Measurements from ENCODE around the gene TEX22. TPM values are rescaled to one million over a fixed set of nuclear protein-coding genes. Genes with fewer than 3 reads are reported as not detected.
A peak's percentile ranks its signal among the peaks of the same experiment; 100 is the strongest.

Gene TEX22
- polyA plus RNA-seq, 3 donors = 0.93 to 1.3 (median 1.0) TPM

GRCh38 chr14:105436891-105437722 lies 38.8 kb downstream of the TEX22 start:
- DNase-seq (ENCODE audit: low read depth in 3 of 3, low spot score in 2 of 3) = no peak

- DNase-seq (ENCODE audit: low read depth in 3 of 3, low spot score in 2 of 3) = no peak
These were observed 39.6 kb downstream of the TEX22 start for GRCh38 chr14:105437723-105438500.

- DNase-seq (ENCODE audit: low read depth in 3 of 3, low spot score in 2 of 3) = no peak
These were observed 40.8 kb downstream of the TEX22 start for GRCh38 chr14:105439179-105439578.

- no peak for DNase-seq (ENCODE audit: low read depth in 3 of 3, low spot score in 2 of 3)
These were observed 41.6 kb downstream of the TEX22 start for GRCh38 chr14:105439710-105440553.

- DNase-seq (ENCODE audit: low read depth in 3 of 3, low spot score in 2 of 3) = no peak
These were observed 42.2 kb downstream of the TEX22 start for GRCh38 chr14:105440554-105440900.

GRCh38 chr14:105440992-105441391 lies 42.7 kb downstream of the TEX22 start:
- no peak for DNase-seq (ENCODE audit: low read depth in 3 of 3, low spot score in 2 of 3)

- DNase-seq (ENCODE audit: low read depth in 3 of 3, low spot score in 2 of 3) = no peak
These were observed 43.8 kb downstream of the TEX22 start for GRCh38 chr14:105442125-105442524.

GRCh38 chr14:105442834-105443233 lies 44.5 kb downstream of the TEX22 start:
- DNase-seq (ENCODE audit: low read depth in 3 of 3, low spot score in 2 of 3) = no peak

- DNase-seq (ENCODE audit: low read depth in 3 of 3, low spot score in 2 of 3) = no peak
These were observed 46.5 kb downstream of the TEX22 start for GRCh38 chr14:105444859-105445258.

GRCh38 chr14:105445290-105445689 lies 47.0 kb downstream of the TEX22 start:
- no peak for DNase-seq (ENCODE audit: low read depth in 3 of 3, low spot score in 2 of 3)

GRCh38 chr14:105445901-105446845 lies 47.8 kb downstream of the TEX22 start:
- DNase-seq (ENCODE audit: low read depth in 3 of 3, low spot score in 2 of 3) = no peak

- DNase-seq (ENCODE audit: low read depth in 3 of 3, low spot score in 2 of 3) = no peak
These were observed 48.6 kb downstream of the TEX22 start for GRCh38 chr14:105446971-105447370.

- no peak for DNase-seq (ENCODE audit: low read depth in 3 of 3, low spot score in 2 of 3)
These were observed 49.6 kb downstream of the TEX22 start for GRCh38 chr14:105447651-105448640.

GRCh38 chr14:105448706-105449111 lies 50.4 kb downstream of the TEX22 start:
- peak in 1 of 3 donors; percentile 21 for DNase-seq (ENCODE audit: low read depth in 3 of 3, low spot score in 2 of 3)

GRCh38 chr14:105449276-105450122 lies 51.2 kb downstream of the TEX22 start:
- DNase-seq (ENCODE audit: low read depth in 3 of 3, low spot score in 2 of 3) = no peak

- no peak for DNase-seq (ENCODE audit: low read depth in 3 of 3, low spot score in 2 of 3)
These were observed 51.8 kb downstream of the TEX22 start for GRCh38 chr14:105450123-105450505.

- DNase-seq (ENCODE audit: low read depth in 3 of 3, low spot score in 2 of 3) = no peak
These were observed 52.8 kb downstream of the TEX22 start for GRCh38 chr14:105450864-105451720.
